ENCODE measurements around the gene CD226.
"Not testable (repeated sequence)": the region's sequence is repeated elsewhere in the genome, so short reads cannot be mapped to it uniquely, and the experiment has no call there.

Gene CD226

DNA sequence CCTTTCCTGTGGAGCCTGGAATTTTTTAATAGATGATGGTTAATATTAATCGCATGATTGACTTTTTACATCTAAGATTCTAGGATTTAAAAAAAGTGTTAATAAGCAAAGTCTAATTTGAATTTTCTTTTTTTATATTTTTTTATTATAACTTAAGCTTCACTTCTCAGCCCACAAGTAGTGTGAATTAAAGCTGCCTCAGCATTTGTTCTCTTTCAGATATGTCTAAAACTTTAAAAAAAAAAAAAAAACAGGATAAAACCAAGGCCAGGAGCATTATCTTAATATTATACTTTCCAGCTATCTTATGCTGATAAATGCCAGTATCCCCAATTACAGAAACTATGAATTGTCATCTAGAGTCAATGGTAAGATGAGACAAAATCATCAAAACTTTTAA is 109.7 kb downstream of the CD226 start:
- Histone ChIP-seq H3K27me3 (ENCODE audit: low read depth, low read length) (no peaks in the 10 kb centered on the region), H3K4me1 (ENCODE audit: control insufficient read depth in 1 of 2, insufficient read depth in 2 of 2, low read length in 2 of 2) (no peaks in the 10 kb centered on the region), H3K36me3 (ENCODE audit: control insufficient read depth in 1 of 2, insufficient read depth in 2 of 2, low read length in 2 of 2) (no peaks in the 10 kb centered on the region), H3K9me3 (ENCODE audit: control insufficient read depth in 1 of 2, low read length in 2 of 2) (no peaks in the 10 kb centered on the region), H3K27ac (ENCODE audit: low read length) (no peak overlapping the region), H3K4me3 (ENCODE audit: low read depth in 1 of 2, low read length in 2 of 2) (no peak overlapping the region)

GRCh38 chr18:69834980-69835379 is 112.7 kb downstream of the CD226 start:
- not testable (repeated sequence) for H3K9me3 ChIP-seq (ENCODE audit: control insufficient read depth in 1 of 2, low read length in 2 of 2); H3K27ac ChIP-seq (ENCODE audit: low read length); H3K36me3 ChIP-seq (ENCODE audit: control insufficient read depth in 1 of 2, insufficient read depth in 2 of 2, low read length in 2 of 2); H3K4me3 ChIP-seq (ENCODE audit: low read depth in 1 of 2, low read length in 2 of 2); H3K4me1 ChIP-seq (ENCODE audit: control insufficient read depth in 1 of 2, insufficient read depth in 2 of 2, low read length in 2 of 2); H3K27me3 ChIP-seq (ENCODE audit: low read depth, low read length)

GRCh38 chr18:69830189-69830588 is 117.5 kb downstream of the CD226 start:
- Histone ChIP-seq H3K4me1 (ENCODE audit: control insufficient read depth in 1 of 2, insufficient read depth in 2 of 2, low read length in 2 of 2) (no peaks in the 10 kb centered on the region), H3K27me3 (ENCODE audit: low read depth, low read length) (no peaks in the 10 kb centered on the region), H3K36me3 (ENCODE audit: control insufficient read depth in 1 of 2, insufficient read depth in 2 of 2, low read length in 2 of 2) (no peaks in the 10 kb centered on the region), H3K9me3 (ENCODE audit: control insufficient read depth in 1 of 2, low read length in 2 of 2) (no peaks in the 10 kb centered on the region), H3K27ac (ENCODE audit: low read length) (no peak overlapping the region), H3K4me3 (ENCODE audit: low read depth in 1 of 2, low read length in 2 of 2) (no peak overlapping the region)

DNA sequence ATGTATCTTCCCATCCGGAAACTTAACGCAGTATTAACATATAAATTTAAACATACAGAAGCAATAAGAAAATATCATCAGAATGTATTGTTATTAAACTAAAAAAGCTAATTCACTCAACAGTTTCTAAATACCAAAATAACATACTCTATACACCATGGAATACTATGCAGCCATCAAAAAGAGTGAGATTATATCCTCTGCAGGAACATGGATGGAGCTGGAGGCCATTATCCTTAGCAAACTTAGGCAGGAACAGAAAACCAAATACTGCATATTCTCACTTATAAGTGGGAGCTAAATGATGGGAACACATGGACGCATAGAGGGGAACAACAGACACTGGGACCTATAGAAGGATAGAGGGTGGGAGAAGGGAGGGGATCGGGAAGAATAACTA is 127.1 kb downstream of the CD226 start:
- no peaks in the 10 kb centered on the region for H3K4me1 ChIP-seq (ENCODE audit: control insufficient read depth in 1 of 2, insufficient read depth in 2 of 2, low read length in 2 of 2)
- peaks cover 0 to 3% of the 10 kb centered on the region in 2 donors for H3K9me3 ChIP-seq (ENCODE audit: control insufficient read depth in 1 of 2, low read length in 2 of 2)
- no peaks in the 10 kb centered on the region for H3K36me3 ChIP-seq (ENCODE audit: control insufficient read depth in 1 of 2, insufficient read depth in 2 of 2, low read length in 2 of 2)
- H3K27ac ChIP-seq (ENCODE audit: low read length), result no peak overlapping the region
- H3K4me3 ChIP-seq (ENCODE audit: low read depth in 1 of 2, low read length in 2 of 2), result no peak overlapping the region
- H3K27me3 ChIP-seq (ENCODE audit: low read depth, low read length), result no peaks in the 10 kb centered on the region

DNA sequence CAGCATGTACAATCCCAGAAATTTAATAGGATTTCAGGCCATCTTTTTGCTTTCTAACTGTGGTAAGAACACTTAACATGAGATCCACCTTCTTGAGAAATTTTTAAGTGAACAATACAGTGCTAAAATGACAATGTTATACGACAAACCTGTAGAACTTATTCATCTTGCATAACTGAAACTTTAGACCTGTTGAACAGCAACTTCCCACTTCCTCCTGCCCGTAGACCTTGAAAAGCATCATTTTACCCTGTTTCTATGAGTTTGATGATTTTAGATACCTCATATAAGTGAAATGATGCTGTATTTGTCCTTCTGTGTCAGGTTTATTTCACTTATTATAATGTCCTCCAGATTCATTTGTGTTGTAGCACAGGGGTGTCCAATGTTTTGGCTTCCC is 128.2 kb downstream of the CD226 start:
- Histone ChIP-seq H3K4me1 (ENCODE audit: control insufficient read depth in 1 of 2, insufficient read depth in 2 of 2, low read length in 2 of 2) (no peaks in the 10 kb centered on the region), H3K27me3 (ENCODE audit: low read depth, low read length) (no peaks in the 10 kb centered on the region), H3K4me3 (ENCODE audit: low read depth in 1 of 2, low read length in 2 of 2) (no peak overlapping the region), H3K36me3 (ENCODE audit: control insufficient read depth in 1 of 2, insufficient read depth in 2 of 2, low read length in 2 of 2) (no peaks in the 10 kb centered on the region), H3K27ac (ENCODE audit: low read length) (no peak overlapping the region), H3K9me3 (ENCODE audit: control insufficient read depth in 1 of 2, low read length in 2 of 2) (peaks cover 0 to 3% of the 10 kb centered on the region in 2 donors)

- no peak overlapping the region for H3K27ac ChIP-seq (ENCODE audit: low read length)
- H3K9me3 ChIP-seq (ENCODE audit: control insufficient read depth in 1 of 2, low read length in 2 of 2), result peaks cover 0 to 3% of the 10 kb centered on the region in 2 donors
- H3K4me3 ChIP-seq (ENCODE audit: low read depth in 1 of 2, low read length in 2 of 2), result no peak overlapping the region
- H3K4me1 ChIP-seq (ENCODE audit: control insufficient read depth in 1 of 2, insufficient read depth in 2 of 2, low read length in 2 of 2), result no peaks in the 10 kb centered on the region
- H3K36me3 ChIP-seq (ENCODE audit: control insufficient read depth in 1 of 2, insufficient read depth in 2 of 2, low read length in 2 of 2), result no peaks in the 10 kb centered on the region
- H3K27me3 ChIP-seq (ENCODE audit: low read depth, low read length), result no peaks in the 10 kb centered on the region
Measured at GRCh38 chr18:69817335-69817940, 130.2 kb downstream of the CD226 start.

DNA sequence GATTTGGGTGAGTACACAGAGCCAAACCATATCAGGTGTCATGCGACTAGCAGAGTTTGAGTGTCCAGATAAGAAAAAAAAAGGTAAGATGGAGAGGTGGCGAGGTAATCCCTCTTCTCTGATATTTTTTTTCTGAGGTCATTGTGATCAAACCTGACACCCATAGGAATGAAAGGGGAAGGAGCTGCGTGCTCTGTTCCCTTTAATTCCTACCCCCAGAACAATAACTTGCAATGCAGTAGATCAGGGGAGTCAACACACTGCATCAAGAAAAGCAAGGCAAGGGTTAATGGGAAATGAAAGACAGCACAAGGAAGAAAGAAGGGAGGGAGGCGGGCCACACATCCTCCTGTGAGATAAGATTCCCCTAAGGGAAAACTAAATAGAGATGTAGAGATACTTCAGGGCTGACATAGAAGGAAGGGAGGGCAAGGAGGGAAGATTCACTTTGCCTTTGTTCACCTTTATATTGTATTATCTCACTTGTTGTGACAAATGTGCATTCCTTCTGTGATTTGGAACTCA is 132.8 kb downstream of the CD226 start:
- Histone ChIP-seq H3K9me3 (ENCODE audit: control insufficient read depth in 1 of 2, low read length in 2 of 2) (no peaks in the 10 kb centered on the region), H3K36me3 (ENCODE audit: control insufficient read depth in 1 of 2, insufficient read depth in 2 of 2, low read length in 2 of 2) (no peaks in the 10 kb centered on the region), H3K27me3 (ENCODE audit: low read depth, low read length) (no peaks in the 10 kb centered on the region), H3K27ac (ENCODE audit: low read length) (no peak overlapping the region), H3K4me1 (ENCODE audit: control insufficient read depth in 1 of 2, insufficient read depth in 2 of 2, low read length in 2 of 2) (no peaks in the 10 kb centered on the region), H3K4me3 (ENCODE audit: low read depth in 1 of 2, low read length in 2 of 2) (no peak overlapping the region)

DNA sequence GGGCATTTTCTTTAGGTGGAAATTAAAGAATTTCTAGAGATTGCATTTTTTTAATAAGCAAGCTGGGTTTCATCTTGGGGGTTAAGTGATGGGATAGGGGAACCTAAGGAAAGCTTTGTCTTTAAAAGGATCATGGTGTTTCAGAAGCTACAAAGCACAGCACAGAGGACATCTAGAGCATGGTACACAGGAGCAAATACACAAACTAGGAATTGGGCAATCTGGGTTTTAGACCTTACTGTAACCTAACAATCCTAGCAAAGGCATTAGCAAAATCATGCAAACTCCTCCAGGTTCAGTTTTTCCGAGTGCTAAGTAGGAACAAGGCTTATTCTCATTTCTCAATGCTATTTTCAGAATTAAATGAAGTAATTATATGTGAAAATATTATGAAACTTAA is 134.1 kb downstream of the CD226 start:
- Histone ChIP-seq H3K27me3 (ENCODE audit: low read depth, low read length) (no peaks in the 10 kb centered on the region), H3K9me3 (ENCODE audit: control insufficient read depth in 1 of 2, low read length in 2 of 2) (no peaks in the 10 kb centered on the region), H3K27ac (ENCODE audit: low read length) (no peak overlapping the region), H3K36me3 (ENCODE audit: control insufficient read depth in 1 of 2, insufficient read depth in 2 of 2, low read length in 2 of 2) (no peaks in the 10 kb centered on the region), H3K4me1 (ENCODE audit: control insufficient read depth in 1 of 2, insufficient read depth in 2 of 2, low read length in 2 of 2) (no peaks in the 10 kb centered on the region), H3K4me3 (ENCODE audit: low read depth in 1 of 2, low read length in 2 of 2) (no peak overlapping the region)

- Histone ChIP-seq H3K4me1 (ENCODE audit: control insufficient read depth in 1 of 2, insufficient read depth in 2 of 2, low read length in 2 of 2) (no peaks in the 10 kb centered on the region), H3K27me3 (ENCODE audit: low read depth, low read length) (no peaks in the 10 kb centered on the region), H3K36me3 (ENCODE audit: control insufficient read depth in 1 of 2, insufficient read depth in 2 of 2, low read length in 2 of 2) (no peaks in the 10 kb centered on the region), H3K9me3 (ENCODE audit: control insufficient read depth in 1 of 2, low read length in 2 of 2) (no peaks in the 10 kb centered on the region), H3K4me3 (ENCODE audit: low read depth in 1 of 2, low read length in 2 of 2) (no peak overlapping the region), H3K27ac (ENCODE audit: low read length) (no peak overlapping the region)
Measured at GRCh38 chr18:69808399-69808798, 139.3 kb downstream of the CD226 start.

- Histone ChIP-seq H3K36me3 (ENCODE audit: control insufficient read depth in 1 of 2, insufficient read depth in 2 of 2, low read length in 2 of 2) (no peaks in the 10 kb centered on the region), H3K27ac (ENCODE audit: low read length) (no peak overlapping the region), H3K4me1 (ENCODE audit: control insufficient read depth in 1 of 2, insufficient read depth in 2 of 2, low read length in 2 of 2) (no peaks in the 10 kb centered on the region), H3K27me3 (ENCODE audit: low read depth, low read length) (no peaks in the 10 kb centered on the region), H3K9me3 (ENCODE audit: control insufficient read depth in 1 of 2, low read length in 2 of 2) (no peaks in the 10 kb centered on the region), H3K4me3 (ENCODE audit: low read depth in 1 of 2, low read length in 2 of 2) (no peak overlapping the region)
Measured at GRCh38 chr18:69804776-69805501, 142.7 kb downstream of the CD226 start.
